Upper lobe of right lung (tissue), 1 donor: ENCODE measurements around the gene SCGB1A1. TPM values are rescaled to one million over a fixed set of nuclear protein-coding genes. Genes with fewer than 3 reads are reported as not detected.
A peak's percentile ranks its signal among the peaks of the same experiment; 100 is the strongest.
"Not testable (repeated sequence)": the region's sequence is repeated elsewhere in the genome, so short reads cannot be mapped to it uniquely, and the experiment has no call there.

Experiments
- ATAC-seq: fragments of 200-7000 bp; cut with Tn5 transposase; one replicate; pipeline ENCODE4 v1.9.1; 2020; ENCODE audit warnings: mild to moderate bottlenecking, moderate library complexity
- DNase-seq: peaks from one replicate; pipeline ENCODE4 v3.0.0-alpha.2; 2020
- H3K27ac ChIP-seq: fragments of 200-600 bp; one replicate; pipeline ENCODE4 v1.8.0; 2022
- H3K27me3 ChIP-seq: fragments of 200-600 bp; one replicate; pipeline ENCODE4 v1.8.0; 2022; ENCODE audit warnings: mild to moderate bottlenecking
- H3K36me3 ChIP-seq: fragments of 200-600 bp; one replicate; pipeline ENCODE4 v1.8.0; 2022
- H3K4me1 ChIP-seq: fragments of 200-600 bp; one replicate; pipeline ENCODE4 v1.8.0; 2022
- H3K4me3 ChIP-seq: fragments of 200-600 bp; one replicate; pipeline ENCODE4 v1.8.0; 2022; ENCODE audit warnings: mild to moderate bottlenecking
- H3K9me3 ChIP-seq: fragments of 200-600 bp; one replicate; pipeline ENCODE4 v1.8.0; 2022
- intact Hi-C: fragments of 100-400 bp; cut with DNase I; formaldehyde crosslinking; loops from one replicate; pipeline ENCODE4 v1.11.0; 2022
- total RNA-seq: library from RNA; stranded (reverse); fragmentation: NEBNext Ultra II Directional; extraction: Animal tissue kit (Norgen Biotek cat#: 25700); gene quantifications from one replicate; pipeline ENCODE4 v1.2.1, GENCODE V29; 2021
- TF ChIP-seq, protein P1 (sequence below): fragments of 200-600 bp; IDR thresholded peaks from one replicate; pipeline ENCODE4 v1.8.0; 2022; ENCODE audit warnings: antibody characterized with exemption
- donor health status: DM: no; HTN: yes; CAD: no; lungs with severe emphysema.

SCGB1A1 gene
- total RNA-seq, 1 donor from 2014 or later: 5.4 TPM

DNA sequence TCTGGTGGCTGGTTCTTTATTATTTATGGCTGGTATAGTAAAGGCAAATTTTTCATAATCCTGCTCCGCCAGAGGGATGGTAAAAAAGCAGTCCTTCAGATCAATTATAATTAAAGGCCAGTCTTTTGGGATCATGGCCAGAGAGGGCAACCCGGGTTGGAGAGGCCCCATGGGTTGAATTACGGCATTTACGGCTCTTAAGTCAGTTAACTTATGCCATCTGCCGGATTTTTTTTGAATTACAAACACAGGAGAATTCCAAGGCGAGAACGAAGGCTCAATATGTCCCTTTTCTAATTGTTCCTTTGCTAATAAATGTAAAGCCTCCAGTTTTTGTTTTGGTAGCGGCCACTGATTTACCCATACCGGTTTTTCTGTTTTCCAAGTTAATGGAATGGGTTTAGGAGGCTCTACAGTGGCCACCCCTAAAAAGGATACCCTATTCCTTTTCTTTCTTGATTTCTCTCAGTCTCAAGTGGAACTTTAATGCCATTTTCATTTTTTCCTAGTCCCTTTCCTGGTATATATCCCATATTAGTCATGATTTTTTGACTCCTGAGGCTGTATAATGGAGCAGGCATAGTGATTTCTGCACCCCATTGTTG, 40.3 kb upstream of the SCGB1A1 start:
- DNase-seq, ATAC-seq, H3K9me3 ChIP-seq, H3K4me1 ChIP-seq, H3K27ac ChIP-seq, H3K27me3 ChIP-seq, intact Hi-C loops, H3K4me3 ChIP-seq, H3K36me3 ChIP-seq: not testable (repeated sequence)
- TF ChIP-seq, protein P1, sequence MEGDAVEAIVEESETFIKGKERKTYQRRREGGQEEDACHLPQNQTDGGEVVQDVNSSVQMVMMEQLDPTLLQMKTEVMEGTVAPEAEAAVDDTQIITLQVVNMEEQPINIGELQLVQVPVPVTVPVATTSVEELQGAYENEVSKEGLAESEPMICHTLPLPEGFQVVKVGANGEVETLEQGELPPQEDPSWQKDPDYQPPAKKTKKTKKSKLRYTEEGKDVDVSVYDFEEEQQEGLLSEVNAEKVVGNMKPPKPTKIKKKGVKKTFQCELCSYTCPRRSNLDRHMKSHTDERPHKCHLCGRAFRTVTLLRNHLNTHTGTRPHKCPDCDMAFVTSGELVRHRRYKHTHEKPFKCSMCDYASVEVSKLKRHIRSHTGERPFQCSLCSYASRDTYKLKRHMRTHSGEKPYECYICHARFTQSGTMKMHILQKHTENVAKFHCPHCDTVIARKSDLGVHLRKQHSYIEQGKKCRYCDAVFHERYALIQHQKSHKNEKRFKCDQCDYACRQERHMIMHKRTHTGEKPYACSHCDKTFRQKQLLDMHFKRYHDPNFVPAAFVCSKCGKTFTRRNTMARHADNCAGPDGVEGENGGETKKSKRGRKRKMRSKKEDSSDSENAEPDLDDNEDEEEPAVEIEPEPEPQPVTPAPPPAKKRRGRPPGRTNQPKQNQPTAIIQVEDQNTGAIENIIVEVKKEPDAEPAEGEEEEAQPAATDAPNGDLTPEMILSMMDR: peak; percentile 62

DNA sequence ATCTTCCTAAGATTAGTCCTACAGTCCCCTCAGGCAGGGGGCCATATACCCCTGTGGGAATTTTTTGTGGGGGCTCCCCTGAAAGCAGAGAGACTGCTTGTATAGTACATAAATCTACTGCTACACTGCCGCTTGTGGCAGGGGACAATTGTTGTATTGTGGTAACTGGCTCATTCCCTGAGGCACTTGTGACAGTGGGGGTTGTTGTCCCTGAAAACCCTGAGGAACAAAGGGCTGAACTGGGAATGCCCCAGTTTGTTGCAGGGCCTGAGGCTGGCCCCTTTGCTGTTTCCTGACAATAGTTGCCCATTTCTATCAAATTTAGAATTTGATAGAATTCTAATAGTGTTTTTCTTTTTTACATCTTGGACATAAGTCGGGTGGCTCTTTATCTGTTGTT, 39.2 kb upstream of the SCGB1A1 start:
- H3K9me3 ChIP-seq, intact Hi-C loops, H3K27ac ChIP-seq, H3K27me3 ChIP-seq, H3K4me3 ChIP-seq, H3K4me1 ChIP-seq, ATAC-seq, H3K36me3 ChIP-seq, DNase-seq: not testable (repeated sequence)

DNA sequence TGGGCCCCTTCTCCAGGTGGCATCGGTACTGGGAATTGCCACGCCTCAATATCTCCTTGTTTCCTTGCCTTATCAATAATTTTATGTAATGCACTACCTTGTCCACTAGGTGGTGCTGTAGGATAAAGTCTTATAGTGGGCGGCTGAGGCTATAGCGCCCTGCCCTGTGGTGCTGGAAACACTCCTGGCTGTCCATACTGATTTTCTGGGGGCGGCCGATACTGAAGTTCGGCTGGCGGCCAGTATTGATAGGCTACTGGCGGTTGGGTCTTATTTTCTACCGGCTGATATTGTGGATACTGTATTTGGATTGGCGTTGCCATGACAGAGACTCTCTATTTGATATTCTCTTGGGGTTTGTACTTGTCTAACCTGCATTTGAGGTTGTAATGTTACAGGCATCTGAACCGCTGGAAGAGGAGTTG, 38.0 kb upstream of the SCGB1A1 start:
- H3K27me3 ChIP-seq, H3K9me3 ChIP-seq, H3K4me3 ChIP-seq, intact Hi-C loops, DNase-seq, H3K27ac ChIP-seq, H3K36me3 ChIP-seq, H3K4me1 ChIP-seq: not testable (repeated sequence)
- ATAC-seq: peak; percentile 97
- TF ChIP-seq, protein P1: peak; percentile 85

- Histone ChIP-seq H3K36me3 (no peaks in the 10 kb centered on the region), H3K9me3 (no peaks in the 10 kb centered on the region), H3K27ac (no peak overlapping the region), H3K4me3 (no peak overlapping the region), H3K4me1 (no peaks in the 10 kb centered on the region), H3K27me3 (no peaks in the 10 kb centered on the region)
- intact Hi-C loops: no loop called here
- TF ChIP-seq, protein P1: no peak
- DNase-seq (no peak), ATAC-seq (no peak)
Observed at GRCh38 chr11:62383822-62384221, 35.0 kb upstream of the SCGB1A1 start.

- H3K36me3 ChIP-seq, DNase-seq, H3K27ac ChIP-seq, ATAC-seq, H3K4me1 ChIP-seq, H3K27me3 ChIP-seq, H3K4me3 ChIP-seq, H3K9me3 ChIP-seq, intact Hi-C loops: not testable (repeated sequence)
Observed at GRCh38 chr11:62386083-62386482, 32.8 kb upstream of the SCGB1A1 start.

DNA sequence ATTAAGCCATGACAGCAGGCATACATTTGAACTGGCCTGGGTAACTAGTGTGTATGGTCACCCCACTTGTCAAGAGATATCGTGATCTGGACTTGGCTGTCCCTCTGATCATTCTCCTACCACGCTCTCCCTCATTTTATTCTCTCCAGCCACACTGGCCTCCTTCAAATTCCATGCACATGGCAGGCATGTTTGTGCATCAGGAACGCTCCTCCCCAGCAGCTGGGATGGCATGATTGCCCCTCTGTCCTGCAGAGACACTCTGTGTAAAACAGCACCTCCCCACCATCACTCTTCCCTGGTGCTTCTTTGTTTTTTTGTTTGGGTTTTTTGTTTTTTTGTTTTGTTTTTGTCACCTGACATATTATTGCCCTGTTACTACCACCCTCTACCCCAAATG, 31.5 kb upstream of the SCGB1A1 start:
- no peak for ATAC-seq
- Histone ChIP-seq H3K9me3 (no peaks in the 10 kb centered on the region), H3K27me3 (no peaks in the 10 kb centered on the region), H3K4me1 (no peaks in the 10 kb centered on the region), H3K36me3 (peaks cover 4% of the 10 kb centered on the region), H3K4me3 (no peak overlapping the region), H3K27ac (no peak overlapping the region)
- TF ChIP-seq, protein P1: no peak
- DNase-seq: no peak
- intact Hi-C loops: no loop called here

- peak; percentile 30 for DNase-seq
- TF ChIP-seq, protein P1: no peak
- Histone ChIP-seq H3K9me3 (no peaks in the 10 kb centered on the region), H3K27me3 (no peaks in the 10 kb centered on the region), H3K4me1 (no peaks in the 10 kb centered on the region), H3K27ac (no peak overlapping the region), H3K4me3 (no peak overlapping the region), H3K36me3 (peaks cover 4% of the 10 kb centered on the region)
- intact Hi-C loops: no loop called here
- ATAC-seq: no peak
Observed at GRCh38 chr11:62388999-62389398, 29.8 kb upstream of the SCGB1A1 start.
